ENCODE results near the gene HTRA2.

HTRA2 gene

GRCh38 chr2:74566076-74566753, 36.5 kb downstream of the HTRA2 start:
- DNase-seq, result no peak

GRCh38 chr2:74566754-74567085, 37.0 kb downstream of the HTRA2 start:
- no peak for DNase-seq

GRCh38 chr2:74567881-74568280, 38.1 kb downstream of the HTRA2 start:
- no peak for DNase-seq

GRCh38 chr2:74569686-74570085, 40.0 kb downstream of the HTRA2 start:
- DNase-seq, result no peak

- DNase-seq, result no peak
Observed at GRCh38 chr2:74571058-74571457, 41.3 kb downstream of the HTRA2 start.

GRCh38 chr2:74572178-74572925, 42.6 kb downstream of the HTRA2 start:
- DNase-seq, result no peak

GRCh38 chr2:74573747-74574562, 44.2 kb downstream of the HTRA2 start:
- no peak for DNase-seq

GRCh38 chr2:74575320-74575719, 45.6 kb downstream of the HTRA2 start:
- DNase-seq, result no peak

GRCh38 chr2:74576211-74576862, 46.6 kb downstream of the HTRA2 start:
- DNase-seq, result no peak

- no peak for DNase-seq
Observed at GRCh38 chr2:74576863-74577229, 47.1 kb downstream of the HTRA2 start.

GRCh38 chr2:74577448-74577847, 47.7 kb downstream of the HTRA2 start:
- DNase-seq, result no peak

GRCh38 chr2:74578408-74578807, 48.7 kb downstream of the HTRA2 start:
- no peak for DNase-seq

- DNase-seq, result no peak
Observed at GRCh38 chr2:74581463-74581862, 51.7 kb downstream of the HTRA2 start.

GRCh38 chr2:74582184-74582583, 52.5 kb downstream of the HTRA2 start:
- no peak for DNase-seq

All from effector CD8-positive, alpha-beta T cell (primary cell).